WTC11 (cell line): ENCODE data around the gene LRP3. TPM values are rescaled to one million over a fixed set of nuclear protein-coding genes. Genes with fewer than 3 reads are reported as not detected.

Source experiments
- ATAC-seq: fragments of 200-7000 bp; cut with Tn5 transposase; 2 replicates; pipeline ENCODE4 v1.10.0; 2021; ENCODE audit warnings: mild to moderate bottlenecking, moderate library complexity
- CTCF ChIA-PET: fragments of 300-600 bp; sonication (Branson Sonifier 250); formaldehyde crosslinking; loops from one replicate; lab custom pipeline; 2021; ENCODE audit warnings: antibody characterized with exemption; lab: Charles Lee
- POLR2A ChIA-PET: fragments of 350-600 bp; sonication (Branson Sonifier 250); formaldehyde crosslinking; loops from one replicate; lab custom pipeline; 2021; ENCODE audit warnings: antibody characterized with exemption; lab: Charles Lee
- DNase-seq: peaks from one replicate; pipeline ENCODE4 v3.0.0; 2021; ENCODE audit warnings: low spot score
- H3K27ac Mint-ChIP-seq: 2 replicates; pipeline ENCODE4 v1.8.0; 2021; ENCODE audit warnings: mixed read lengths
- H3K27me3 Mint-ChIP-seq: 2 replicates; pipeline ENCODE4 v1.8.0; 2021; ENCODE audit warnings: low read depth, mild to moderate bottlenecking, moderate library complexity, mixed read lengths
- H3K36me3 Mint-ChIP-seq: 2 replicates; pipeline ENCODE4 v1.8.0; 2021; ENCODE audit warnings: mixed read lengths
- H3K4me1 Mint-ChIP-seq: 2 replicates; pipeline ENCODE4 v1.8.0; 2022; ENCODE audit warnings: mixed read lengths
- H3K4me3 Mint-ChIP-seq: 2 replicates; pipeline ENCODE4 v1.8.0; 2021; ENCODE audit warnings: mild to moderate bottlenecking, moderate library complexity, mixed read lengths
- H3K9me3 Mint-ChIP-seq: 2 replicates; pipeline ENCODE4 v1.8.0; 2021; ENCODE audit warnings: mixed read lengths
- ATF2 ChIP-seq: sonication (generic); formaldehyde crosslinking; IDR thresholded peaks from 2 replicates; pipeline ENCODE4 v1.8.1; 2022; ENCODE audit warnings: low read depth, missing genetic modification reagents, borderline replicate concordance
- CTCF ChIP-seq: fragments of 200-600 bp; IDR thresholded peaks from 2 replicates; pipeline ENCODE4 v1.8.0; 2022; ENCODE audit warnings: antibody characterized with exemption
- ERG ChIP-seq: fragments of 250-450 bp; sonication (Bioruptor Pico); IDR thresholded peaks from 2 replicates; pipeline ENCODE4 v1.8.0; 2021; ENCODE audit warnings: mild to moderate bottlenecking
- FOXJ3 ChIP-seq: sonication (generic); formaldehyde crosslinking; IDR thresholded peaks from 2 replicates; pipeline ENCODE4 v1.9.0; 2021; ENCODE audit warnings: missing genetic modification reagents, mild to moderate bottlenecking, borderline replicate concordance
- FOXP4 ChIP-seq: sonication (generic); formaldehyde crosslinking; IDR thresholded peaks from 2 replicates; pipeline ENCODE4 v1.8.0; 2022; ENCODE audit warnings: mild to moderate bottlenecking, missing genetic modification reagents
- IRF2 ChIP-seq: sonication (generic); formaldehyde crosslinking; IDR thresholded peaks from 2 replicates; pipeline ENCODE4 v1.8.0; 2022; ENCODE audit warnings: low read depth, missing genetic modification reagents, borderline replicate concordance
- JUN ChIP-seq: sonication (generic); formaldehyde crosslinking; IDR thresholded peaks from 2 replicates; pipeline ENCODE4 v1.8.0; 2023; ENCODE audit warnings: mild to moderate bottlenecking, missing genetic modification reagents
- RORB ChIP-seq: fragments of 250-450 bp; sonication (Bioruptor Pico); IDR thresholded peaks from 2 replicates; pipeline ENCODE4 v1.9.0; 2021; ENCODE audit warnings: mild to moderate bottlenecking
- TEAD1 ChIP-seq: sonication (generic); formaldehyde crosslinking; IDR thresholded peaks from 2 replicates; pipeline ENCODE4 v1.8.0; 2022; ENCODE audit warnings: mild to moderate bottlenecking, missing genetic modification reagents
- ZNF219 ChIP-seq: sonication (generic); formaldehyde crosslinking; IDR thresholded peaks from 2 replicates; pipeline ENCODE4 v1.8.0; 2023; ENCODE audit warnings: missing genetic modification reagents, mild to moderate bottlenecking, borderline replicate concordance
- total RNA-seq: library from RNA; stranded (reverse); gene quantifications from 3 replicates; pipeline ENCODE4 v1.2.3, GENCODE V29; 2021
- TF ChIP-seq, protein P1 (sequence below): sonication (generic); formaldehyde crosslinking; IDR thresholded peaks from 2 replicates; pipeline ENCODE4 v1.8.0; 2023; ENCODE audit warnings: mild to moderate bottlenecking, missing genetic modification reagents
- TF ChIP-seq, protein P2 (sequence below): sonication (generic); formaldehyde crosslinking; conservative IDR thresholded peaks from 2 replicates; pipeline ENCODE4 v1.8.1; 2022; ENCODE audit warnings: mild to moderate bottlenecking, missing genetic modification reagents
- TF ChIP-seq, protein P3 (sequence below): sonication (generic); formaldehyde crosslinking; IDR thresholded peaks from 2 replicates; pipeline ENCODE4 v1.8.1; 2022; ENCODE audit warnings: mild to moderate bottlenecking, moderate library complexity, missing genetic modification reagents
- TF ChIP-seq, protein P4 (sequence below): sonication (generic); formaldehyde crosslinking; IDR thresholded peaks from 2 replicates; pipeline ENCODE4 v1.8.1; 2023; ENCODE audit warnings: mild to moderate bottlenecking, missing genetic modification reagents, borderline replicate concordance
- TF ChIP-seq, protein P5 (sequence below): sonication (generic); formaldehyde crosslinking; IDR thresholded peaks from 2 replicates; pipeline ENCODE4 v1.8.0; 2023; ENCODE audit warnings: missing genetic modification reagents
- TF ChIP-seq, protein P6 (sequence below): sonication (generic); formaldehyde crosslinking; IDR thresholded peaks from 2 replicates; pipeline ENCODE4 v1.8.1; 2023; ENCODE audit warnings: mild to moderate bottlenecking, missing genetic modification reagents, moderate library complexity

LRP3 gene
- total RNA-seq, 1 experiment from 2014 or later, result 47.0 TPM

DNA sequence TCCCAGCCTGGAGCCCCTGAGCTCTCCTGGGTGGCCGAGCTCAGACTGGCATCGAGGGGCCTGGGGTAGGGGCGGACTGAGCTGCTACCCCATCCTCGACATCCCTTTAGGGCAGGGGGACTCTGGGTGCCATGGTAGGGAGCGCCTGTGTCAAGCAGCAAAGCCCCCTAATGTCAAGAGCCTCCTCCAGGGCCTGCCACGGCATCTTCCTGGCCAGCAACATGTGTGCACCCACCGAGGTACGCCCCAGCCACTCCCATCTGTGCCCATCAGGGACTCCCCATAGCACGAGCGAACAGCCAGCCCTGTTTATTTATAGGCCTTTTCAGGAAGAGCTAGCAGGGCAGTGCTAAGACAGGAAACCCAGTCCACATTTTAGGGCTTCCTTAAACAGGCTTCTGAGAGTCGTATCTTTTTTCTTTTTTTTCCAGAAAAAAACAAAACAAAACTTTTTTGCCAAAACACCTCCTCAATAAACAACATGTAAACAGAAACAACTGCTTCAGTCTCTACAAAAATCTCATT is 14.3 kb downstream of the LRP3 start (continued):
- TF ChIP-seq, protein P1, sequence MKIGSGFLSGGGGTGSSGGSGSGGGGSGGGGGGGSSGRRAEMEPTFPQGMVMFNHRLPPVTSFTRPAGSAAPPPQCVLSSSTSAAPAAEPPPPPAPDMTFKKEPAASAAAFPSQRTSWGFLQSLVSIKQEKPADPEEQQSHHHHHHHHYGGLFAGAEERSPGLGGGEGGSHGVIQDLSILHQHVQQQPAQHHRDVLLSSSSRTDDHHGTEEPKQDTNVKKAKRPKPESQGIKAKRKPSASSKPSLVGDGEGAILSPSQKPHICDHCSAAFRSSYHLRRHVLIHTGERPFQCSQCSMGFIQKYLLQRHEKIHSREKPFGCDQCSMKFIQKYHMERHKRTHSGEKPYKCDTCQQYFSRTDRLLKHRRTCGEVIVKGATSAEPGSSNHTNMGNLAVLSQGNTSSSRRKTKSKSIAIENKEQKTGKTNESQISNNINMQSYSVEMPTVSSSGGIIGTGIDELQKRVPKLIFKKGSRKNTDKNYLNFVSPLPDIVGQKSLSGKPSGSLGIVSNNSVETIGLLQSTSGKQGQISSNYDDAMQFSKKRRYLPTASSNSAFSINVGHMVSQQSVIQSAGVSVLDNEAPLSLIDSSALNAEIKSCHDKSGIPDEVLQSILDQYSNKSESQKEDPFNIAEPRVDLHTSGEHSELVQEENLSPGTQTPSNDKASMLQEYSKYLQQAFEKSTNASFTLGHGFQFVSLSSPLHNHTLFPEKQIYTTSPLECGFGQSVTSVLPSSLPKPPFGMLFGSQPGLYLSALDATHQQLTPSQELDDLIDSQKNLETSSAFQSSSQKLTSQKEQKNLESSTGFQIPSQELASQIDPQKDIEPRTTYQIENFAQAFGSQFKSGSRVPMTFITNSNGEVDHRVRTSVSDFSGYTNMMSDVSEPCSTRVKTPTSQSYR (CRISPR knock-in tag), result no peak
- no peak for TF ChIP-seq ATF2 (CRISPR knock-in tag)
- no peak for TF ChIP-seq IRF2 (CRISPR knock-in tag)
- no peak for TF ChIP-seq FOXJ3 (CRISPR knock-in tag)
- TF ChIP-seq, protein P2, sequence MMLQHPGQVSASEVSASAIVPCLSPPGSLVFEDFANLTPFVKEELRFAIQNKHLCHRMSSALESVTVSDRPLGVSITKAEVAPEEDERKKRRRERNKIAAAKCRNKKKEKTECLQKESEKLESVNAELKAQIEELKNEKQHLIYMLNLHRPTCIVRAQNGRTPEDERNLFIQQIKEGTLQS, result no peak
- TF ChIP-seq, protein P3, sequence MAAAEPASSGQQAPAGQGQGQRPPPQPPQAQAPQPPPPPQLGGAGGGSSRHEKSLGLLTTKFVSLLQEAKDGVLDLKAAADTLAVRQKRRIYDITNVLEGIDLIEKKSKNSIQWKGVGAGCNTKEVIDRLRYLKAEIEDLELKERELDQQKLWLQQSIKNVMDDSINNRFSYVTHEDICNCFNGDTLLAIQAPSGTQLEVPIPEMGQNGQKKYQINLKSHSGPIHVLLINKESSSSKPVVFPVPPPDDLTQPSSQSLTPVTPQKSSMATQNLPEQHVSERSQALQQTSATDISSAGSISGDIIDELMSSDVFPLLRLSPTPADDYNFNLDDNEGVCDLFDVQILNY (CRISPR knock-in tag), result no peak
- no peak for TF ChIP-seq CTCF
- TF ChIP-seq, all 79 proteins: peak for 0

DNA sequence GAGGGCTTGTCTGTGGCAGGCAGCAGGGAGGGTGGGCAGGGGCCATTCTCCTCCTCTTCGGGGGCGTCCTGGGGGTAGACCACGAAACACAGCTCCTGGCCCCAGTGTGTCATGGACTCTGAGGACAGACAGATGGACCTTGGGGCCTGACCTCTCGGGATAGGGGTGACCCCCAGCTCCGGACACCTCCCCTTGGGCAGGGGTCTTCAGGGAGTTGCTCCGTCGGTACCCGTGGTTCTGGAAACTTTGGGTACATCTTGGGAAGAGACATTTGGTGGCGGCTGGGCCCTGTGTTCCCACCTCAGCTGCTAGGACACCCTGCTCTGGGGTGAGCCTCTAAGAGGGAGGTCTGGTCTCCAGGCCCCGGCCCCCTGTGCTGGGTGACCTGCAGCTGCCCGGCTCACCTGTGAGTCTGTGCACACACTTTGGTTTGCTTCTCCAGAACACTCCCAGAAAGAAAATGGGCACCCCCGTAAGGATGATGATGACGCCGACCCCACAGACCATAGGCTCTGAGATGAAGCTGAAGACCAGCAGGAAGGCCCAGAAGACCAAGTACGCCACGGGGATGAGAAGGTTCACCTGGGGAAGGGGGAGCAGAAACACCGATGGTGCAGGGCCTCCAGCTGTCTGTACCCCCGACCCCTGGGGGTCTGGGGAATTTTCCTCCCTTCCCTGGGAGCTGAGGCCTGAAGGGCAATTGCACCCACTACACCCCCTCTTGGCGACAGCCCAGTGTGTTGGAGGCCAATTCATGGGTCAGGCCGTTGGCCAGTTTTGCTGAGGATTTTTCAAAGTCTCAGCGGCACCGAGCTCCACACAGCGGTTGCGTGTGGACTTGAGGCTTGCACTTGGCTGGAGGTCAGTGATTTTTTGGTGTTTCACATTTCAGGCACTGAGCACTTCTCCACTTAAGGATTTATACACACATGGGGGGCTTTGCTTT is 15.0 kb downstream of the LRP3 start:
- Mint-ChIP-seq H3K4me1 (no peaks in the 10 kb centered on the region), H3K36me3 (no peaks in the 10 kb centered on the region)
- POLR2A ChIA-PET, result interaction anchor here (0.5 to 1.1 kb wide), 2 partner anchors 93 to 305 kb away, joined by 3 to 4 read pairs; partner anchors contain the start of gene CEBPA
- no peak for TF ChIP-seq FOXP4 (CRISPR knock-in tag)
- no peak for TF ChIP-seq RORB (CRISPR knock-in tag)
- no peak for TF ChIP-seq JUN
- TF ChIP-seq ZNF219, result no peak
- TF ChIP-seq, protein P4, sequence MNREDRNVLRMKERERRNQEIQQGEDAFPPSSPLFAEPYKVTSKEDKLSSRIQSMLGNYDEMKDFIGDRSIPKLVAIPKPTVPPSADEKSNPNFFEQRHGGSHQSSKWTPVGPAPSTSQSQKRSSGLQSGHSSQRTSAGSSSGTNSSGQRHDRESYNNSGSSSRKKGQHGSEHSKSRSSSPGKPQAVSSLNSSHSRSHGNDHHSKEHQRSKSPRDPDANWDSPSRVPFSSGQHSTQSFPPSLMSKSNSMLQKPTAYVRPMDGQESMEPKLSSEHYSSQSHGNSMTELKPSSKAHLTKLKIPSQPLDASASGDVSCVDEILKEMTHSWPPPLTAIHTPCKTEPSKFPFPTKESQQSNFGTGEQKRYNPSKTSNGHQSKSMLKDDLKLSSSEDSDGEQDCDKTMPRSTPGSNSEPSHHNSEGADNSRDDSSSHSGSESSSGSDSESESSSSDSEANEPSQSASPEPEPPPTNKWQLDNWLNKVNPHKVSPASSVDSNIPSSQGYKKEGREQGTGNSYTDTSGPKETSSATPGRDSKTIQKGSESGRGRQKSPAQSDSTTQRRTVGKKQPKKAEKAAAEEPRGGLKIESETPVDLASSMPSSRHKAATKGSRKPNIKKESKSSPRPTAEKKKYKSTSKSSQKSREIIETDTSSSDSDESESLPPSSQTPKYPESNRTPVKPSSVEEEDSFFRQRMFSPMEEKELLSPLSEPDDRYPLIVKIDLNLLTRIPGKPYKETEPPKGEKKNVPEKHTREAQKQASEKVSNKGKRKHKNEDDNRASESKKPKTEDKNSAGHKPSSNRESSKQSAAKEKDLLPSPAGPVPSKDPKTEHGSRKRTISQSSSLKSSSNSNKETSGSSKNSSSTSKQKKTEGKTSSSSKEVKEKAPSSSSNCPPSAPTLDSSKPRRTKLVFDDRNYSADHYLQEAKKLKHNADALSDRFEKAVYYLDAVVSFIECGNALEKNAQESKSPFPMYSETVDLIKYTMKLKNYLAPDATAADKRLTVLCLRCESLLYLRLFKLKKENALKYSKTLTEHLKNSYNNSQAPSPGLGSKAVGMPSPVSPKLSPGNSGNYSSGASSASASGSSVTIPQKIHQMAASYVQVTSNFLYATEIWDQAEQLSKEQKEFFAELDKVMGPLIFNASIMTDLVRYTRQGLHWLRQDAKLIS (CRISPR knock-in tag), result no peak
- TF ChIP-seq, protein P5, sequence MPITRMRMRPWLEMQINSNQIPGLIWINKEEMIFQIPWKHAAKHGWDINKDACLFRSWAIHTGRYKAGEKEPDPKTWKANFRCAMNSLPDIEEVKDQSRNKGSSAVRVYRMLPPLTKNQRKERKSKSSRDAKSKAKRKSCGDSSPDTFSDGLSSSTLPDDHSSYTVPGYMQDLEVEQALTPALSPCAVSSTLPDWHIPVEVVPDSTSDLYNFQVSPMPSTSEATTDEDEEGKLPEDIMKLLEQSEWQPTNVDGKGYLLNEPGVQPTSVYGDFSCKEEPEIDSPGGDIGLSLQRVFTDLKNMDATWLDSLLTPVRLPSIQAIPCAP (CRISPR knock-in tag), result no peak
- no peak for TF ChIP-seq TEAD1 (CRISPR knock-in tag)
- TF ChIP-seq IRF2 (CRISPR knock-in tag), result no peak
- TF ChIP-seq, protein P6, sequence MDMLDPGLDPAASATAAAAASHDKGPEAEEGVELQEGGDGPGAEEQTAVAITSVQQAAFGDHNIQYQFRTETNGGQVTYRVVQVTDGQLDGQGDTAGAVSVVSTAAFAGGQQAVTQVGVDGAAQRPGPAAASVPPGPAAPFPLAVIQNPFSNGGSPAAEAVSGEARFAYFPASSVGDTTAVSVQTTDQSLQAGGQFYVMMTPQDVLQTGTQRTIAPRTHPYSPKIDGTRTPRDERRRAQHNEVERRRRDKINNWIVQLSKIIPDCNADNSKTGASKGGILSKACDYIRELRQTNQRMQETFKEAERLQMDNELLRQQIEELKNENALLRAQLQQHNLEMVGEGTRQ (CRISPR knock-in tag), result no peak
- no peak for TF ChIP-seq ERG

More for the DNA sequence above, 15.0 kb downstream of the LRP3 start:
- CTCF ChIA-PET, result interaction anchor here (0.7 to 2.2 kb wide), 4 partner anchors 18 to 197 kb away, joined by 3 to 12 read pairs (median 4); no protein-coding TSS in a partner anchor
- DNase-seq (no peak), ATAC-seq (no peak)
- no peak overlapping the region for H3K27ac Mint-ChIP-seq
- H3K27me3 Mint-ChIP-seq, result no peaks in the 10 kb centered on the region
- no peaks in the 10 kb centered on the region for H3K9me3 Mint-ChIP-seq
- H3K4me3 Mint-ChIP-seq, result no peak overlapping the region
